ENCODE results near the gene TOMM22. TPM values are rescaled to one million over a fixed set of nuclear protein-coding genes. Genes with fewer than 3 reads are reported as not detected.
"Not testable (repeated sequence)": the region's sequence is repeated elsewhere in the genome, so short reads cannot be mapped to it uniquely, and the experiment has no call there.

TOMM22 gene
- total RNA-seq, 4 donors from 2014 or later = 25.7 to 36.8 (median 32.2) TPM

- intact Hi-C loops (cut with DNase I) = no loop called here
- Histone ChIP-seq H3K4me3 (no peak overlapping the region), H3K27ac (replicated peaks in 1 of 4) (no peak overlapping the region), H3K36me3 (peaks cover 0 to 8% (median 0%) of the 10 kb centered on the region in 4 donors), H3K27me3 (no peaks in the 10 kb centered on the region), H3K9me3 (no peaks in the 10 kb centered on the region), H3K4me1 (no peaks in the 10 kb centered on the region)
- DNase-seq (ENCODE audit: extremely low spot score) = no peak
- 94% methylated on average over 13 of the region's 13 CpGs for WGBS
- no peak for TF ChIP-seq CTCF (IDR thresholded peaks at IDR 0.05)
- no peak for TF ChIP-seq POLR2A (IDR thresholded peaks at IDR 0.05; ENCODE audit: low read depth)
- TF ChIP-seq EP300 (IDR thresholded peaks at IDR 0.05) = no peak
- TF ChIP-seq POLR2AphosphoS5 (IDR thresholded peaks at IDR 0.05) = no peak
Measured at GRCh38 chr22:38641476-38642040, 40.2 kb upstream of the TOMM22 start.

DNA sequence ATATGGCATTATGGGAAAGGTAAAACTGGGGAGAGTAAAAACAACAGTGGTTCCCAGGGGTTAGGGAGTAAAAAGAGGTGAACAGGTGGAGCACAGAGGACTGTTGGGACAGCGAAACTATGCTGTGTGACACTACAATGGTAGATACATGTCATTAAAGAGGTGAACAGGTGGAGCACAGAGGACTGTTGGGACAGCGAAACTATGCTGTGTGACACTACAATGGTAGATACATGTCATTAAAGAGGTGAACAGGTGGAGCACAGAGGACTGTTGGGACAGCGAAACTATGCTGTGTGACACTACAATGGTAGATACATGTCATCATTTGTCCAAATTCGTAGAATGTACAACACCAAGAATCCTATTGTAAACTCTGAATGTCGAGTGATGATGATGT lies 37.5 kb upstream of the TOMM22 start:
- H3K9me3 ChIP-seq; intact Hi-C loops (cut with DNase I); H3K36me3 ChIP-seq; H3K4me1 ChIP-seq; DNase-seq (ENCODE audit: extremely low spot score); H3K27me3 ChIP-seq; H3K4me3 ChIP-seq; H3K27ac ChIP-seq (replicated peaks in 1 of 4): not testable (repeated sequence)
- WGBS = 94% methylated on average over 5 of the region's 5 CpGs

DNA sequence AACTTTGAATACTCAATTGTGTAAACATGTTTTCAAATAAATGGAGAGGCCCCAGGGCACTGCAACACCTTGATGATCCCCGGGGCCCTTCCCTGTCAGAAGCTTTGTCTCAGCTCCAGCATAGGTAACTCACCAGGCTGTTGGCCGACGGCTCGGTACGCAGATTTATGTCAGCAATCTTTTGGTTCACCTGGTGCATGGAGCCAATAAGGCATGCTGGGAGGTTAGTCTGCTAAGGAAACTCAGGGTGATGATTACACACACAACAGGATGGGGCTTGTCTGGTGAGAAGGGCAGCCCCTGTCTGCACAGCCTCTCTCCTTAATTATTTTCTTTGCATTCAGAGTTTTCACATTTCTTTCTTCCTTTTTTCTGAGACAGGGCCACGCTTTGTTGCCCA lies 36.3 kb upstream of the TOMM22 start:
- H3K36me3 ChIP-seq = peaks cover 0 to 3% (median 0%) of the 10 kb centered on the region in 4 donors
- intact Hi-C loops (cut with DNase I) = no loop called here

DNA sequence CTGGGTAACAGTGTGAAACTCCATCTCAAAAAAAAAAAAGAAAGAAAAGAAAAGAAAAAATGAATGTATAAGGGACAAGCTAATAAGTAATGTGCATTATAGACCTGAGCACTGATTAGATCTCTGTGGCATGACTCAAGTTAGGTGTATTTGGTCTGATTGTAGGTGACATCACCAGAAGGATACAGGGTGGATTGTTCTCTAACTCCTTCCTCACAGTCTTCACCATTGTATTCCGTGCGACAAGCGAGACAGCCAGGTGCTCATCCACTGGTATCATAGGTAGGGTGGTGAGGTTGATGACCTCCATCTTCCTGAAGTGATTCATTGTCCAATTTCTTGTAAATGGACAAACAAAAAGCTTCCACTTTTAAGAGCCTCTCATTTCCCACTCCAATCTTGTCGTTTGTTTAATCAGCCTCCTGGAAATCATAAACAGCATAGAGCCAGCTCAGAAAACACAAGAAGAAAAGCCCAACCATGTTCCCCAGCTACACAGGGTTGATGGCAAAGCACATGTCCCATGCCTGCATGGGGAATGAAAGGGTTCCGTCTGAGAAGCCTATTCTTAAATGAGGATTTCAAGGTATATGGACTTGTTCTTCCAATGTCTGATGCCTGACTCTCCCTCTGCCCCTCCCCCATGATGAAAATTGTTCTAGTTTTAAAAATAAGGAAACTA lies 31.8 kb upstream of the TOMM22 start:
- H3K36me3 ChIP-seq = peaks cover 0 to 3% (median 0%) of the 10 kb centered on the region in 4 donors
- H3K27ac ChIP-seq (replicated peaks in 1 of 4) = no peak overlapping the region
- no peak overlapping the region for H3K4me3 ChIP-seq
- H3K4me1 ChIP-seq = no peaks in the 10 kb centered on the region
- no peaks in the 10 kb centered on the region for H3K9me3 ChIP-seq
- WGBS = 83% methylated on average over 5 of the region's 5 CpGs
- no peaks in the 10 kb centered on the region for H3K27me3 ChIP-seq
- TF ChIP-seq POLR2A (IDR thresholded peaks at IDR 0.05; ENCODE audit: low read depth) (no peak), EP300 (IDR thresholded peaks at IDR 0.05) (no peak), CTCF (IDR thresholded peaks at IDR 0.05) (no peak), POLR2AphosphoS5 (IDR thresholded peaks at IDR 0.05) (no peak)
- no peak for DNase-seq (ENCODE audit: extremely low spot score)
- intact Hi-C loops (cut with DNase I) = no loop called here

More for the DNA sequence above, 36.3 kb upstream of the TOMM22 start:
- 94% methylated on average over 6 of the region's 6 CpGs for WGBS
- Histone ChIP-seq H3K9me3 (no peaks in the 10 kb centered on the region), H3K4me3 (no peak overlapping the region), H3K27me3 (no peaks in the 10 kb centered on the region), H3K4me1 (no peaks in the 10 kb centered on the region), H3K27ac (replicated peaks in 1 of 4) (no peak overlapping the region)
- DNase-seq (ENCODE audit: extremely low spot score) = no peak
- TF ChIP-seq CTCF (IDR thresholded peaks at IDR 0.05) = no peak
- no peak for TF ChIP-seq POLR2A (IDR thresholded peaks at IDR 0.05; ENCODE audit: low read depth)
- TF ChIP-seq EP300 (IDR thresholded peaks at IDR 0.05) = no peak
- TF ChIP-seq POLR2AphosphoS5 (IDR thresholded peaks at IDR 0.05) = no peak

GRCh38 chr22:38652859-38653258 lies 28.9 kb upstream of the TOMM22 start:
- intact Hi-C loops (cut with DNase I) = no loop called here

More at GRCh38 chr22:38652859-38653258, 28.9 kb upstream of the TOMM22 start:
- no peaks in the 10 kb centered on the region for H3K27me3 ChIP-seq
- no peak overlapping the region for H3K27ac ChIP-seq (replicated peaks in 1 of 4)
- no peak overlapping the region for H3K4me3 ChIP-seq
- no peak for DNase-seq (ENCODE audit: extremely low spot score)
- TF ChIP-seq POLR2AphosphoS5 (IDR thresholded peaks at IDR 0.05) (no peak), EP300 (IDR thresholded peaks at IDR 0.05) (no peak), CTCF (IDR thresholded peaks at IDR 0.05) (no peak), POLR2A (IDR thresholded peaks at IDR 0.05; ENCODE audit: low read depth) (no peak)
- no peaks in the 10 kb centered on the region for H3K36me3 ChIP-seq
- H3K9me3 ChIP-seq = no peaks in the 10 kb centered on the region
- peaks cover 15 to 19% (median 16%) of the 10 kb centered on the region in 4 donors for H3K4me1 ChIP-seq

Data from esophagus muscularis mucosa (tissue), 4 donors.